Heart left ventricle (tissue), 13 donors: ENCODE measurements around the gene SLC6A17.

Source experiments
- CTCF ChIP-seq, 12 donors: fragments of 200-600 bp; sonication (generic) in 4 of 12; IDR thresholded peaks; one replicate each; pipeline versions ENCODE4 v1.5.0 to v1.8.0; 2018 to 2022; ENCODE audit warnings: antibody characterized with exemption in 12 of 12, mild to moderate bottlenecking in 5 of 12
- POLR2A ChIP-seq, 2 donors: fragments of 450-650 bp; IDR thresholded peaks; one replicate each; pipeline ENCODE4 v1.6.1; 2017; ENCODE audit warnings: antibody characterized with exemption in 2 of 2, mild to moderate bottlenecking in 2 of 2, moderate library complexity in 2 of 2
- donor health status: ischemic (EF 13 %, LVEDD 7.1; RV severe dilation, severe dysfunction).
- donor health status: DM: no; HTN: yes; CAD: no.
- donor health status: DM: no; HTN: no; CAD: no.
- donor health status: ischemic (EF 25% LVEDD 6.9; RV normal size, moderate dysfunction).
- donor health status: ischemic (EF 25% LVEDD 5.7; RV mildly dilated, moderate dysfunction).
- donor health status: ischemic (EF 35%, LVEDD 5.7; RV mildly dilated, moderate dysfunction).
- donor health status: nonischemic (EF 11% LVEDD 7.7; RV severe dilation, severe dysfunction).
- donor health status: DM: yes; HTN: yes; CAD: no.
- donor health status: PGD.
- donor health status: ischemic (EF 29% LVEDD 5.4; RV normal size, mild dysfunction).
- donor health status: nonischemic (EF 23%, LVEDD 6.1; RV moderate dilation, normal function).

- TF ChIP-seq POLR2A (IDR thresholded peaks at IDR 0.05) = no peak
- no peak for TF ChIP-seq CTCF (IDR thresholded peaks at IDR 0.05)
Observed at GRCh38 chr1:110189181-110189580, 38.9 kb downstream of the SLC6A17 start.
